LoVo (cell line): ENCODE measurements around the gene ANO7.

Experiments used
- DNase-seq: peaks from one replicate; pipeline ENCODE4 v3.0.0-alpha.2; 2016; ENCODE audit warnings: low spot score

ANO7 gene

DNA sequence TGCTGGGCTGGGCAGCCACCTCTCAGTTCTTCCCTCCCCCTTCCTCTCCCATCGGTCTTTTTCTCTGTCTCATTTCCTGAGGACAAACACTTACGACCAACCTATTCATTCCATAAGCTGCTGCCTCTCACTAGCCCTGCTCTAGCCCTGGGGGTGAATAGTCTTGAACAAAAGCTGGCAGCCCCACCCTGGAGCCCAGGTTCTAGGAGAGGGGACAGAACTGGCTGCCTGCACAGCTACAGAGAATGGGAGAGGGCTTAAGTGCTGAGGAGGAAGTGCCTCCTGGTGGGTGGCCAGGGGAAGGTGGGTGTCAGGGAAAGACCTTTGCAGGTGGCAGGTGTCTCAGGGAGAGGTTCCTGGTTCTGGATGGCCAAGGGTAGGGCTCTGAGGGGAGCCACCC, 22.8 kb downstream of the ANO7 start:
- no peak for DNase-seq

- no peak for DNase-seq
These were observed 24.6 kb downstream of the ANO7 start for GRCh38 chr2:241213041-241213440.

GRCh38 chr2:241213567-241213966, 25.1 kb downstream of the ANO7 start:
- no peak for DNase-seq

- no peak for DNase-seq
These were observed 25.7 kb downstream of the ANO7 start for GRCh38 chr2:241214209-241214608.

DNA sequence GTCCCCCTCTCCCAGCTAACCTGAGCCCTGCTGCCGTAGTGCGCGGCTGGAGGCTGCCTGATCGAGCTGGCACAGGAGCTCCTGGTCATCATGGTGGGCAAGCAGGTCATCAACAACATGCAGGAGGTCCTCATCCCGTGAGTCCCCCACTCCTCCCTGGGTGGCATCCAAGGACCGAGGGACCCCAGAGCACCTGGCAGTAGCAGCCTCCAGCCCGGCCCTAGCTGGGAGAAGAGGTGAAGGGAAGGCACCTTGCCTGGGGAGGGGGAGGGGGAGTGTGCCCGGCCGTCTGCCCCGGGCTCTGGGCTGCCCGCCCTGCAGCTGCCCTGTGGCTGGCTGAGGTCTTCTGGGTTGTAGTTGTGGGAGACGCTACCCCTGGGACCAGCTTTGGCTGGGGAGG, 26.3 kb downstream of the ANO7 start:
- no peak for DNase-seq

DNA sequence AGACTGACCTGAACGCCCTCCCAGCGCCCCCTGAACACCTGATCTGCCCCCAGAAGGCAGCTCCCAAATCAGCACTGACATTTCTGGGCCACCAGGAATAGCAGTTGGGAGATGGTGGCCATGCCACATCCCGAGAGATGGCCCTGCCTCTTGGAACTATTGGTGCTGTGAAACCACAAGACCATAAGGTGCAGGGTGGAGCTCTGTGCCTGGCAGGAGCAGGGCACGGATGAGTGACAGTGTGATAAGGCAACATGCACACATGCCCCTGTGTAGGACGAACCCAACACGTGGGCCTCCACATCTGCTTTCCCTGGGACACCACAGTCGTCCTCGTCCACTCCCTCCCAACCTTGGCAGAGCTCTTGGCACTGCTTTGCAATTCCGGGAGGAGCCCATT, 26.9 kb downstream of the ANO7 start:
- DNase-seq = no peak

- DNase-seq = no peak
These were observed 27.8 kb downstream of the ANO7 start for GRCh38 chr2:241216211-241216761.

GRCh38 chr2:241217320-241218031, 29.0 kb downstream of the ANO7 start:
- peak; percentile 41 for DNase-seq

GRCh38 chr2:241218131-241219029, 29.9 kb downstream of the ANO7 start:
- DNase-seq = peak; percentile 35

GRCh38 chr2:241219030-241219382, 30.5 kb downstream of the ANO7 start:
- DNase-seq = no peak

DNA sequence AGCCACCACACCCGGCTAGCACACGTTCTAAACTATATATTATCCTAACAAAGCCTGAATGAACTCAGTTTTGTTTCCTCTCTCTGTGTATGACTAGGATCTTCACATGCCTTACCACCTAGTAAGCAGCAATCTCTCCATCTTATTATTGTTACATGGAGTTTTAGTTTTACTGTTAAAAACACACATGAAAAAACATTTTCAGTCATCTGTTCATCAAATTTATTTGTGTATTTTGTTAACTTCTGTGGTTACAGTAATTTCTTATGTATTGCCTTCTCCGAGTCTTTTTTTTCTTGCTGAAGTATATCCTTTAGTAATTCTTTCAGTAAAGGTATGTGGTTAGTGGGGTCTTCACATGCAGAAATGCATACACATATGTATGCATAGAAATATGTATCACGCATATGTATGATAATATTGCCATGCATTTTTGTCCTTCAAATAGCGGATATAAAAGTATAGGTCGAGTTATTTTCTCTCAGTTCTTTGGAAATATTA, 31.4 kb downstream of the ANO7 start:
- DNase-seq = no peak

GRCh38 chr2:241223211-241224017, 34.9 kb downstream of the ANO7 start:
- no peak for DNase-seq

- DNase-seq = no peak
These were observed 35.8 kb downstream of the ANO7 start for GRCh38 chr2:241224018-241224850.

GRCh38 chr2:241224851-241225438, 36.5 kb downstream of the ANO7 start:
- DNase-seq = no peak

GRCh38 chr2:241225545-241225944, 37.1 kb downstream of the ANO7 start:
- no peak for DNase-seq

DNA sequence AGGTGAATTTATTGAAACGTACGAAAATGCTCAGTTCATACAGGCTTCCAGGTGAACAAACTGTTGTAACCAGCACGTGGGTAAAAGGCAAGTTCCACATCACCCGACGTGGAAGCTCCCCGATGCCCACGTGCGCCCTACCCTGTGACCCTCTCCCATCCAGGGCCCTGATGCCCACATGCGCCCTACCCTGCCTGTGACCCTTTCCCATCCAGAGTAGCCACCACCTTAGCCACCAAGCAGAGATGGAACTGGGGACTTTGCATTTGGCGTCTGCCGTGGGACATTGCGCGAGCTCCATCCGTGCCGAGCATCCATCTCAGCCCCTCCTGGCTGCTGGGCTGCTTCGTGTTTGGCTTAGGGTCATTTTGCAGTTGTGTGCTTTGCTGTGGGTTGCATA, 37.5 kb downstream of the ANO7 start:
- DNase-seq = no peak

- no peak for DNase-seq
These were observed 38.5 kb downstream of the ANO7 start for GRCh38 chr2:241226723-241227572.

DNA sequence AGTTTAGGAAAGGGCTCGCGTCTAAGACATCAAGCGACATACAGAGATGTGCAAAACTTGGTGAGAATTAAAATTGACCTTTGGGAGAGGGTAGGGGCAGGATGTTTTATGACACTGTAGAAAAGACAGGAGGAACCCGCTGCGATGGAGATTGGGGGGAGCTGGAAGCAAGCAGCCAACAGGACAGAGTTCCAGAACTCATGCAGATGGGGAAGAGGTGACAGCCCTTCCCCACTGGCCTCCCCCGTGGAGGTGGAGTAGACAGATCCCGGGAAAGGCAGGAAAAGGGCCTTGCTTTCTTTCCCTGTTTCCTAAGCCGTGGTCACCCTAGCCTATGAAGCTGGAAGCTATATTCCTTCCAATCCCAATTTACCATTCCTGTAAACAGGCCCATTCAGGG, 39.1 kb downstream of the ANO7 start:
- no peak for DNase-seq

DNA sequence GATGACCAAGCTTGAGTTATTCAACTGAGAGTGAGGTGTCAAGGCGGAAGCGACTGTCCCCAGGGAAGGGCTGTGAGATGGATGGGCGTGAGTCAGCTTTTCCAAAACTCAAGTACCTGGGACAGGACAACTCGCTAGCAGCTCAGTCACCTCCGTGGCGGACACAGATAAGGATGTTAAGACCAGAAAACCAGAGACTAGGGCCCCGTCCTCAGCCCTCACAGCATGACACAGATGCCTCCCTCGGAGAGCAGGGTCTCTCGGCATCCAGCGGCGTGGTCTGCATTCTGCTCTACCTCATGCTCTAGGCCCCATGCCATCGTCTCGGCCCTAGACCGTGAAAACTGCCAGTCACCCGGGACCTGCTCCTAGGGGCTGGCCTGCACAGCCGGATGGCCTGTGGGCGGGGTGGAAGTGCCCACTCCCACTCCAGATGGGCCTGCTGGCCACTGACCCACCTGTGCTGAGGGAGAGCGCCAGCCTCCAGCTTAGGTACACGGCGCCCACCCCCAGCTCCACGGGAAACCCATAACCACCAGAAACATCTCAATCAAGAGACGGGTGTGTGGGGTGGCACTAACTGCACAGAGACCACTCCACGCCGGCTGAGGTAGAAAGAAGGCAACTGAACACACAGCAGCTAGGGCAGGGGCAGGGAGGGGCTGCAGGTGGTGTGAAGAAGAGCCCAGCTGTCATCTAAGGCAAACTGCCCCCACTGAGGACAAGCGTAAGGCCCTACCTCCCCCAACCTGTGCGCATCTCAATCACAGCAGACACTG, 39.8 kb downstream of the ANO7 start:
- DNase-seq = no peak
